Measurements from ENCODE around the gene EPC1.

DNA sequence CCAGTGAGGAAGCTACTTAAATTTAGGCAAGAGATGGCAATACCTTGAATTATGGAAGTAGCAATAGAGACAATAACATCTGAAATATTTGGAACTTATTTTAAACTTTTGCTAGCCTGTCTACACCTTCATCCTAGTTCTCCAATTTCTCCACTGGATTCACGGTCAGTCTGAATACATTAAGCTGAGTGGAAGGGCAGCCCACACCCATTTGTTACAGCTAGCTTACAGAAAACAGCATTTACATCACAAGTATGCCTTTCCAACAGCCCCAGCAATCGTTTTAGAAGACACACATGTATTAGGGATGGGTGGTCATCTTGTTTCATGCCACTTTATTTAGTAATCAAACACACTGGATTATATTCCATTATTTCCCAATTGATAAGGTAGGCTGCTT, 16.7 kb downstream of the EPC1 start:
- TF ChIP-seq, protein P1, sequence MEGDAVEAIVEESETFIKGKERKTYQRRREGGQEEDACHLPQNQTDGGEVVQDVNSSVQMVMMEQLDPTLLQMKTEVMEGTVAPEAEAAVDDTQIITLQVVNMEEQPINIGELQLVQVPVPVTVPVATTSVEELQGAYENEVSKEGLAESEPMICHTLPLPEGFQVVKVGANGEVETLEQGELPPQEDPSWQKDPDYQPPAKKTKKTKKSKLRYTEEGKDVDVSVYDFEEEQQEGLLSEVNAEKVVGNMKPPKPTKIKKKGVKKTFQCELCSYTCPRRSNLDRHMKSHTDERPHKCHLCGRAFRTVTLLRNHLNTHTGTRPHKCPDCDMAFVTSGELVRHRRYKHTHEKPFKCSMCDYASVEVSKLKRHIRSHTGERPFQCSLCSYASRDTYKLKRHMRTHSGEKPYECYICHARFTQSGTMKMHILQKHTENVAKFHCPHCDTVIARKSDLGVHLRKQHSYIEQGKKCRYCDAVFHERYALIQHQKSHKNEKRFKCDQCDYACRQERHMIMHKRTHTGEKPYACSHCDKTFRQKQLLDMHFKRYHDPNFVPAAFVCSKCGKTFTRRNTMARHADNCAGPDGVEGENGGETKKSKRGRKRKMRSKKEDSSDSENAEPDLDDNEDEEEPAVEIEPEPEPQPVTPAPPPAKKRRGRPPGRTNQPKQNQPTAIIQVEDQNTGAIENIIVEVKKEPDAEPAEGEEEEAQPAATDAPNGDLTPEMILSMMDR (conservative IDR thresholded peaks at IDR 0.05) = no peak
- TF ChIP-seq EZH2 (IDR thresholded peaks at IDR 0.05; ENCODE audit: low read depth) = no peak

Data from PC-9 (cell line).